NCI-H748 (cell line): ENCODE data around the gene ZNF511.

Experiments
- DNase-seq: peaks from one replicate; lab custom pipeline; 2025; ENCODE audit not compliant: unreplicated experiment; lab: John Stamatoyannopoulos, UW

The ZNF511 gene

DNA sequence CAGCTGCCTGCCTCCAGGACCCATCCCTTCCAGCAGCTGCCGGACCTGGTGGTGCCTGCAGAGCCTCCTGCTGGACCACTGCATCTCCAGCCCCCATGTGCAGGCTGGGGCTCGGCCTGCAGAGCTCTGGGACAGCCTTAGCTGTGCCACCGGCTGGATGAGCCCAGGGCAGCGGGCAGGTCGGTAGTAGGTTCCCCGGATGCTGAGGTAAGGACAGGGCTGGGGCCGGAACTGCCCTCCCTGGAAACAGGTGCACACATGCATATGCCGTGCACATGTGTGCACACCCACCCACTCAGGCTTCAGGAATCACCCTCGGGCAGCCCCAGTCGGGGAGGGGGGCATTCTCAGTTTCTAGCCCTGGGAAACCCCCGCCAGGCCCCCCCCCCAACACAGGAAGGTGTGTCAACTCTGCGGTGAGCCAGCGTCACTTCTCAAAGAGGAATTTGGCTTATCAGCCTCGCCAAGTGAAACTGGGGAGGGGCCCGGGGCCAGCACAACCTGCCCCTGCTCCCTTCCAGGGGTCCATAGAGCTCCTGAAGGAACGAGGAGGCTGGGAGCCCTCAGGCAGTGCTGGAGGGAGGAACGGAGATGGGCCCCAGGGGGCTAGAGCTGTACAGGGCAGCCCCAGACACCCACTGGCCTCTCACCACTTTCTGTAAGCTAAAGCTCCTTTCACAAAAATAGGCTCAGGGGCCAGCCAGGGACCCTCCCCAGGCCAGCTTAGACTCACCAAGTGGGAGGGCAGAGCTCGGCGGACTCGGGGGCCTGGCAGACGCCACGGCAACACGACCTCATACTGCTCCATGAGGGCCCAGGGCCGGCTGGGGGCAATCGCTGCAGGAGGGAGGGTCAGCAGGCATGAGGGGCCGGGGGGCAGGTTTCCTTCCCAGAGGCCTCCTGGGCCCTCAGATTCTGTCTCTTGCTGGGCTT is 33.7 kb upstream of the ZNF511 start:
- no peak for DNase-seq

DNA sequence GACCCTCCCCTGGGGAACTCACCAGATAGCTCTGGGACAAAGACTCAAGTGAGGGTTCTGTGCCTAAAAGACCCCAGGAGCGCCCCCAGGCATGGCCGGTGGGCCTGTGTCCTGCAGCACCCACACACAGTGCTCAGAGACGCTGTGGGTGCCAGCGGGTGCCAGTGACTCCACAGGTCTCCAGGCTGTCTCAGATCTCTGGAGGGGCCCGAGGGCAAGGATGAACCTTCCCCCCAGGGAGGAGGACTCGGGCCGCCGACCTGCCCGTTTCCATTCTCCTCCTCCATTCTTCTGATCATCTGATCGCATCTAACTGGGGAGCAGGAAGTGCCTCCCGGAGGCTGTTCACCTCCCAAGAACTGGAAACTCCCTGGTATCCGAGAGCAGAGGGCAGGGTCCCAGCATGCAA is 33.0 kb upstream of the ZNF511 start:
- no peak for DNase-seq

DNA sequence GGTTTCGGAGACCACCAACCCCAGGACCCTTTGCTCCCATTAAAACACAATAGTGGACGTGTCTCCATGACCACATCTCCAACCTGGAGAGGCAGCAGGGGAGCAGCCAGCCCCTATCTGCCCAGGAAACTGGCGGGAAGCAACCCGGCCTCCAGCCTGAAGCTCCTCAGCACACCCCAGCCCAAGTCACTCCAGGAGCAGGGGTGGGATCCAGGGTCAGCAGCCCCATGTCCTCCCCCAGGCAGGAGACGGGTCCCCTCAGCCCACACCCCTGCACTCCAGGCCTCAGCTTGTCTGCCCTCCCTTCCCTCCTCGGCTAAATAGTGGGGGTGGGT is 32.6 kb upstream of the ZNF511 start:
- DNase-seq: no peak

DNA sequence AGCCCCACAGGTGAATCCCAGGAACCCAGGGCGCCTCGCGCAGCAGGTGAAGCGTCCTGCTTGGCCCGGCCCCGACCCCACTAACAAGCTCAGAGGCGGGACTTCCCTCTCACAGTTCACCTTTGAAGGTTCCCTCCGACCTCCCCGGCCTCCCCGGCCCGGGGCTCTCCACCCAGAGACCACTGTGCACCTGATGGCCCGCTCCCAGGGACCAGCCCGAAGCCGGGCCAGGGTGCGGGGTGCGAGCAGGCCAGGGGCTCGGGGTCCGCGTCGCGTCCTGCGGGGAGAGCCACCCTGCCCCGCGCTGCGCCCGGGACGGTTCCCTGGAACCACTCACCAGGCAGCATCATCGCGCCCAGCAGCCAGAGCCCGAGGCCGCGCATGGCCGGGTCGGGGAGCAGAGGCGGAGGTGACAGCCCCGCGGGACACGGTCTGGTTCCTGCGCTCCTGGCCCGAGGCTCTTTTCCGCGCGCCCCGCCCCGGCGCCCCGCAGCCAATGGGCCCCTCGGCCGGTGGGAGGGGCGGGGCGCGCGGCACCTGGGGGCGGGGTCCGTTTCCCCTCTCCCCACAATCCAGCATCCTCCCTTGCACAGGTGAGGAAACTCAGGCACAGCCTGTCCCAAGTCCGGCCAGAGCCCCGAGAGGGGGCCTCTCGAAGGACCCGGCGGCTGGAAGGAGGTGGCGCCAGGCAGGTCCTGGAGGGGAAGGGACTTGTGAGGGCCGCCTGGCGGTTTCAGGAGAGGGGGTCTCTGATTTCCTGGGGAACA is 32.1 kb upstream of the ZNF511 start, which contains the start of gene ADAM8:
Gene ADAM8, minus strand, starts transcription at position 434 of the 767 bp plus-strand sequence. Its CDS starts 51 bp downstream, at position 383.
- DNase-seq: peak; percentile 29

DNA sequence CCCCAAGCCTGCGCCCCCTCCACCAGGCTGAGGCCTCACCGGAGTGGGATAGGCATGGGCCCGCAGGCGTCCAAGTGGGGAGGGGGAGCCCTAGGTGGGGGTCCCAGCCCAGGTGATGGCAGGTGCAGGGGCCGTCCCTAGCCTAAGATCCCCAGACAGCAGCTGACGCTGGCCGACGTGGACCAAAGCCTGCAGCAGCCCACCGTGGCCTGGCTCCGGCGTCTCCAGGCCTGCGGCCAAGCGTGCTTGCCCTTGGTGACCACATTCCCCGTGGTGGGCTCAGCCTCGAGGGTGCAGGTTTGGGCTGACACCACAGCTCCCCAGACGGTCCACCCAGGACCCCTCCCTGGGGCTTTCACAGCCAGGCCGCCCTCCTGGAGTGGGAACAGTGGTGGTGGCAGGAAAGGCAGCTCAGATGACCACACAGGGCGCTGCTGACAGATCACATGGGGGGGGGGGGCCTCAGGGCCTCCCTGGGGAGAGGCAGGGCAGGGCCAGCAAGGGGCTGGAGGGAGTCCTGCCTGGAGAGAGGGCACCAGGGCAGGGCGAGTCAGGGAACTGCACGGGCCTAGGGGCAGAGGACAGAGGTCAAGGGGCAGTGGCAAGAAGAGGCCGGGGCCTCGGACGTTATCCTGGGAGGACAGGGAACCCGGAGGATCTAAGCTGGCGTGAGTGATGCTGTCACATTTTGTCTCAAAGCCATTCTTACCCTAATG is 31.3 kb upstream of the ZNF511 start:
- no peak for DNase-seq

DNA sequence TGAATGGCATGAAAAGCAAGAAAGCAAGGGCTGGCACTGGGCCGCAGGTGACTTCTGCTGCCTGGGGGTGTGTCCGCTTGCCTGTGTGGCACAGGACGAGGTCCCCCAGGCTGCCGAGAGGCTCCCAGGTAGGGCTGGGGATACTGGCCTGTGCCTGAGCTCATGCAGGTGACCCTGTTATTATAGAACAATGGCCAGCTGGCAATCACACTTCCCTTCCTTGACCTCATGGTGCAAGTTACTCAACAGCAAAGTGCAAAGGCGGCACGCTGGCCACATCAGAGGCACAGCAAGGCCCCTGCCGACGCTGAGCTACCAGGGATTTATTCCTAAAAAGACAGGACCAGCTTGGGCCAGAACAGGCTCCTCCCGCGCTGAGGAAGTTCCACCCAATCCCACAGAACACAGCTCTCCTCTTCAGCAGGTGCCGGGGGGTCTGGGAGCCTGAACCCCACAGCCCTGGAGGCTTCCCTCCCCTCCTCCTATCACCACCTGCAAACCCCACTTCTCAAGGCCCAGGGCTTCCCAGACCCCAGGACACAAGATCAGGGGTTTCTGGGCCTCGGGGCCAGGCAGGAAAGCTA is 30.6 kb upstream of the ZNF511 start:
- DNase-seq: no peak

DNA sequence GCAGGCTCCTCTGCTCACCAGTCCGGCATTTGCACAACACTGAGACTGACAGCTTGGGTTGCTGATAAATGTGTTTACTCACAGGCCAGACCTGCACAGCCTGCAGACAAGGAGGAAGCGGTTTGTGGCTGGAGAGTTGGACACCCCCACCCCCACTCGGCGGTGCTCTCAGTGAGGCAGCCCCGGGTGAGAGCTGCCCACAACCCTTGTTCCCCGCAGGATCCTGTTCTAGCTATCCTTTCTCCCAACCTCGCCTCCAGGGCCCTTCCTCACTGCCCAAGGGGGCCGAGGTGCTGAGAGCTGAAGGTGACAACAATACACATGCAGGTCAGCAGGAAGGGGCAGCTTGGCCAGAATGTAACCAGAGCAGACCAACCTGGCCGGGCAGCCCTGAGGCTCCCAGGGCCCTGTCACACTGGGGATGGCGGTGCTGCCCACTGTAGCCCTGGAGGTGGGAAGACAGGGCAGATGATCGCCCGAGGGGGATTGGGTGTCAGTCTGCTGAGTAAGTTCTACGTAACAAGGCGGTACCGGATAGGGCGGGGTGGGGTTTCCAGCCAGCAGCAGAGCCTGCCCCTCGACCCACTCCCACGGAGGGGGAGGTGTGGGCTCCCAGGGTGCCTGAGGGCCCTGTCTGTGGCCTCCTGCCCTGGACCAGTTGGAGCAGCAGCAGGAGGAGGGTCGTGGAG is 30.0 kb upstream of the ZNF511 start:
- no peak for DNase-seq

DNA sequence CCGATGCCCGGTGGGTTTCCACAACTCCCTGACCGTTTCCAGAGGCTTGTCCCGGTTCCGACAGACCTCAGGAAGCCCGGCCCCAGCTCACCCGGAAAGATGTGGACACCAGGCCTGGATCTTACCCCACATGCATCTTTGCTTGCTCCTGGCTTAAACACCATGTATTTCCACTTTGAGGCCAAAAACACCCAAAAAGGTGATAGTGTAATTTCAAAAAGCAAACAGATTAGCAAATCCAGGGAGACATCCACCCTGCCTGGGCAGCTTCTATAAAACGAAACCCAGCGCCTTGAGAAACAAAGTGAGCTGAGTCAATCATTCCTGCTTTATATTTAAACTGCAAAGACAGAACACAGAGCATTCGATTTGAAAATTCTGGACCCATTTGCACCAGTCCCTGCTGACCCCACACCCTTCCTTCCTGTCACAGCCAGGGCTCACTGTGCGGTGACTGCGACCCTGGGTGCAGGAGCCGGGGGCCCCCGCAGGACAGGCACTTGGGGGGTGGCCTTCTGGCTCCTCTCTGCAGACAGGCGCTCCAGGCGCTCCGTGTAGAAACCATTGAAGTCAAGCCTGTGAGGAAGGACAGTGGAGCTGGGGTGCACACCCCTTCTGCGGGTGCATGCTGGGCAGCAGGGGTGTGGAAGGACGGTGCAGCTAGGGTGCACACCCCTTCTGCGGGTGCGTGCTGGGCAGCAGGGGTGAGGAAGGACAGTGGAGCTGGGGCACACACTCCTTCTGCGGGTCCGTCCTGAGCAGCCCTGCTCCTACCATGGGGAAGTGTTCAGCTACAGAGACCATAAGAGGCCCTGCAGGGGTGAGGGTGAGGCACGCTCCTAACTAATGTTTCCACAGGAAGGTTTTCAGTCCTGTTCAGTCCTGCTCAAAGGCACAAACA is 29.1 kb upstream of the ZNF511 start:
- DNase-seq: no peak

DNA sequence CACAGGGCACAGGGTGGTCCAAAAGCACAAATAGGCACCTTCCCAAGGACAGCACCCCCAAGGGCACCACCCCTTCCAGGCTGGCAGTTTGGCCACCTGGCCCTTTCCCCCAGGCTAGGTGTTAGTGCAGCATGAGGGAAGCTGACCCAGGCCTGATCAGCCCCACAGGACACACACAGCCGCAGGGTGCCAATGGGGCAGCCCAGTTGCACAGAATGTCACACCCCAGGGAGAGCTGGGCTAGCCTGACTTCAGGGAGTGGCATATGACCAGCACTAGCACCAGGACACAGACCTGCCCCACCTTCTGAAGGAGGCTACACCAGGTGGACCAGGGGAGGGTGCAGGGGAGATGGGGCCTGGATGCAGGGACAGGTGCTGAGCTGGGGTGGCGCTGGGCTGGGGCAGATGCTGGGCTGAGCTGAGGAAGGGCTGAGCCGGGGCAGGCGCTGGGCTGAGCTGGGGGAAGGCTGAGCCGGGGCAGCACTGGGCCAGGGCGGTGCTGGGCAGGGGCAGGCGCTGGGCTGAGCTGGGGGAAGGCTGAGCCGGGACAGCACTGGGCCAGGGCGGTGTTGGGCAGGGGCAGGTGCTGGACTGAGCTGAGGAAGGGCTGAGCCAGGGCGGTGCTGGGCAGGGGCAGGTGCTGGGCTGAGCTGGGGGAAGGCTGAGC is 28.2 kb upstream of the ZNF511 start:
- no peak for DNase-seq

DNA sequence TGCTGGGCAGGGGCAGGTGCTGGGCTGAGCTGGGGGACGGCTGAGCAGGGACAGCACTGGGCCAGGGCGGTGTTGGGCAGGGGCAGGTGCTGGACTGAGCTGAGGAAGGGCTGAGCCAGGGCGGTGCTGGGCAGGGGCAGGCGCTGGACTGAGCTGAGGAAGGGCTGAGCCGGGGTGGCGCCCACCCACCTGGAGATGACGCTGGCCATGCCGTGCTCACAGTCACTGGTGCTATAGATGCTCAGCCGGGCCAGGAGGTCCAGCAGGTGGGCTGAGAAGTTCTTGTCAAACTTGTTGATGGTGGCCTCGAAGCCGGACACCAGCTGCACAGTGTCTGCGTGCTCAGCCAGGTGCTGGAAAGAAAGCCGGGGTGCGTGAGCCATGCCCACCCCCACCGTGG is 27.6 kb upstream of the ZNF511 start:
- DNase-seq: no peak

DNA sequence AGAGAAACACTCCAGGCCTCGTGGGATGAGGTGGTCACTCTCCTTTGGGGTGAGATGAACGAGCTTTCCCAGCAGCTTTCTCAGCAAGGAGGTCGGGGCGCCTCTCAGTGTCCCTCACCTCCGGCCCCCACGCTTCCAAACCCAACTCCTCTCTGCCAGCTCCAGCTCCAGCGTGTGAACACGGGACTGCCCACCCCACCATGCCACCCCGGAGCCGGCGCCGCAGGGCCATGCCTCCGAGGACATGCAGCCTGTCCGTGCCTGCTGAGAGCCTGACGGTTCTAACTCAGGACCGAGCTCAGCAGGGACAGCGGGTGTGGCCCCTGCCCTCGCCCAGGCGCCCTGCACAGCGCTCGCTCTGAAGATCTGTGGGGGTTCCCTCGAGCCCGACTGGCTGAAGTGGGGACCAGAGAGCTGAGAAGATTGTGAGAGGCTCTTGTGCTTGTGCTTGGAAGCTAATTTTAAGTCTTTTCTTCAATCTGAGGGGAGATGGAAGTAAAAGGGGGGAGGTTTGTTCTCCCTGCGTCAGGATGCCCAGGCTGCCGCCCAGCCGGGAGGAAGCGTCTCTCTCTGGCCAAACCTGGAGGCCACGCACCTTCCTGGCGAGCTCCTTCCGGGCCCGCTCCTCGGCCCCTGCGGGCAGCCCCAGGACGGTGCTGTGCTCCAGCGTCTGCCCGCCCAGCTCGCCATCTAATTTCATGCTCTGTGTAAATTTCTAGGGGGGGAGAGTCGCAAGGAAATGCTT is 26.9 kb upstream of the ZNF511 start:
- DNase-seq: no peak

DNA sequence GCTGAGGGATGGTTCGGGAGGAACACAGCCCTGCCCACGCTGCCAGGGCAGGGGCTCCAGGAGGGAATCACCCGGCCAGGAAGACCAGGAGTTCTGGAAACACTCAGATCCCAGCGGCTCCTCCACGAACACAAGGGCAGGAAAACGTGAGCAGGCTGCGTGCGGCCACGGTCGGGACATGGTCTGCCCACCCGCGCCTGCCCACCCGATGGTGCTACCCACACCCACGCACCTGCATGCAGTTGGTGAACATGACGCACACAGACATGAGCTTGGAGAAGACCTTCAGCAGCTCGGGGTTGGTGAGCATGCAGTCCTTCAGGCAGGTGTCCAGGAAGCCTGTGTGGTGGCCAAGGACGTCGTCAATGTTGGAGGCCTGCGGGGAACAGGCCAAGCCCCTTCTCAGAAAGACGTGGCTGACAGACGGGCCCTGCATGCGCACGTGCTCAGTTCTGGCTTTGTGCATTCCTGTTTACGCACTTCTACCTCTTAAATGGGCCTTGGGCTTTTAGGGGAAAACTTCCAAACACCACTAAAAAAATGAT is 25.8 kb upstream of the ZNF511 start:
- DNase-seq: no peak

DNA sequence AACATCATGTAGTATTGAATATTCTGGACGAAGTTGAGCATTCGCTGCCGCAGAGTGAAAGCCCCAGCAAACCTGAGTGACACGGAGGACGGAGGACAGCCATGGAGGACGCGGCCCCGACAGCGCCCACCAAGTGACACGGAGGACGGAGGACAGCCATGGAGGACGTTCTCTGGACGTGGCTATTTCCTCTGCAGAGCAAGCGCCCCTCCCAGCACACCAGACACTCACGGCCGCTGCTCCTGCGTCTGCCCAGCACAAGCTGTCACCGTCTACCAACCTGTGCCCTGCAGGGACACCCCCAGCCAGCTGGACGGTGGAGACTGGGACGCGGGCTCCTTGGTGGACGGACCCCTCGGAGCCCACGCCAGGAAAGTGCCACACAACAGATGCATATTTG is 24.8 kb upstream of the ZNF511 start:
- DNase-seq: no peak

DNA sequence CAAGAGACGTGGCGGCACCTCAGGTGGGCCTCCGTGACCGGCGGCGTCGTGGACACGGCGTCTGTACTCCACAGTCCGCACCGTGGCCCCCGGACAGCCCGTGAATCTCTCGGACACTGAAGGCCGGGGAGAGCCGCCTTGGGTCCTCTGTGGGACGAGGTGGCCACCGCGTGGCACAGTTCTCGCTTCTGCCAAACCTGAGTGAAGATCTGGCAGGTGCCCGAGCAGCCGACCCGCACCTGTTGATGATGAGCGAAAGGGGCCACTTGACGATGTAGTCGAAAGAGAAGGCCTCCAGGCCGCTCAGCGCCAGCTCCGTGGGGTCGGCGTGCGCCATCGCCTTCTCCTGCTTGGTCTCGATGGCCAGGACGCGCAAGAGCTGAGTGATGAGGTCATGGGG is 23.5 kb upstream of the ZNF511 start:
- DNase-seq: no peak

DNA sequence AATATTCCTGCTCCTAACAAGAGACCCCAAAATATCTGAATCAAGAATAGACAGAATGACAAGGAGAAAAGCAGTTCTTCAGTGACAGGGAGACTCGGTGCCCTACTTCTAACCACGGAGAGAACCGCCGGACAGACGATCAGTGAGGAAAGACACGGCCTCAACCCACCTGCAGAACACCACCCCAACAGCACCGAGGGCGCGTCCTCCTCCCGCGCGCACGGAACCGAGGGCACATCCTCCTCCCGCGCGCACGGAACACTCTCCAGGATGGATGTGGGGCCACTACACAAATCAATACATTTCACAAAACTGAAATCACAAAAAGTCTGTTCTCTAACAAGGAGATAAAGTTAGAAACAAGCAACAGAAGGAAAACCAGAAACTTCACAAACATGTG is 22.3 kb upstream of the ZNF511 start:
- DNase-seq: no peak

DNA sequence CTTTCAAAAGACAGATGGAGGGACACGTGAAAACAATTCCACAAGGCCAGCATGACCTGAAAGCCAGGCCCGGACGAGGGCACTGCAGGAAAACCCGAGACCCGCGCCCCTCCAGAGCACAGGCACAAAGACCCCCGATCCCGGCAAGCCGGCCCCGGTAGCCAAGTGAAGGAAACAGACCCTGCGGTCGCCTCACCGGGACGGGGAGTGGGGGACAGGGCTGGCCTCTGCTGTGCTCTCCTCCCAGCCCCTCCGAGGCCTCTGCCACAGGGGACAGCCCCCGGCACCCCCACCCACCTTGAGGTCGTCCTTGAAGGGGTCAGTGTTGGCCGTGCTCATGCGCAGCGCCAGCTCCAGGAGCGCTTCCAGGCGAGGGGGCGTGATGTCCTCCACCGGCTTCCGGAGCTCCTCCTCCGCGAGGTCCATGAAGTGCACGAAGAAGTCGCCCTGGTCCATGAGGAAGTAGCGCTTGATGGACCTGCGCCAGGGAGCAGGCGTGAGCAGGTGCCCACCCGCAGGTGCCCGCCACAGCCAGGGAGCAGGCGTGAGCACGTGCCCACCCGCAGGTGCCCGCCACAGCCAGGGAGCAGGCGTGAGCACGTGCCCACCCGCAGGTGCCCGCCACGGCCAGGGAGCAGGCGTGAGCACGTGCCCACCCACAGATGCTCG is 20.7 kb upstream of the ZNF511 start:
- no peak for DNase-seq

DNA sequence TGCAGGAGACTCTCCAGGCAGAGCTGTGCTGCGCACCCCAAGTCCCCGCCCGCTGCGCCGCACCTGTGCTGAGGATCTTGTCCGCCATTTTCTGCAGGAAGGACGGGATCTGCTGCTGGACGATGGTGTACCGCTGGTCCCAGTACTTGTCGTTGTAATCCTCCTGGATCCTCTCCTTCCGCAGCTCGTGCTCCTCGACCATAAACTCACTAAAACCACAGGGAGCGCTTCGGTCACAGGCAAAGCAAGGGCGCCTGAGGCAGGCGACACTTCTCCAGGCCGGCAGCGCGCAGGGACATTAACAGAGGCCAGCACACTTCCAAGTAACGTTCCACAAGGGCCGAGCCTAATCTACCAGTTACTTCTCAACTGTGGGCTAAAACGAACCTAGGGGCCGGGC is 19.0 kb upstream of the ZNF511 start:
- DNase-seq: no peak
